HepG2 (cell line): Measurements from ENCODE around the gene MYO7B. TPM values are rescaled to one million over a fixed set of nuclear protein-coding genes. Genes with fewer than 3 reads are reported as not detected.

Experiments used
- ATAC-seq: fragments of 200-7000 bp; cut with Tn5 transposase; 3 replicates; pipeline ENCODE4 v1.9.1; 2020; ENCODE audit warnings: mild to moderate bottlenecking, moderate library complexity
- BruUV-seq: library from RNA; stranded (reverse); fragments of 400-500 nt; replicated peaks from 2 replicates; lab custom pipeline; 2021; lab: Mats Ljungman, UMichigan
- CTCF ChIA-PET: fragments of 300-600 bp; formaldehyde crosslinking; extraction: SDS; loops from one replicate; lab custom pipeline; 2021; ENCODE audit warnings: low total read pairs, inconsistent platforms, low intra/inter-chr PET ratio; lab: Yijun Ruan, JAX
- POLR2A ChIA-PET: fragments of 350-600 bp; sonication (Branson Sonifier 250); formaldehyde crosslinking; loops from one replicate; lab custom pipeline; 2020; ENCODE audit warnings: antibody characterized with exemption, inconsistent platforms; lab: Yijun Ruan, JAX
- DNase-seq: peaks from one replicate; pipeline ENCODE4 v3.0.0-alpha.2; 2015; ENCODE audit warnings: low spot score
- FAIRE-seq: peaks from 3 replicates; lab custom pipeline; 2011; peaks lifted over from hg19 to GRCh38; lab: Jason Lieb, UNC
- H2AFZ ChIP-seq: one replicate; pipeline ENCODE4 v1.6.1; 2011; ENCODE audit warnings: low read length, inconsistent platforms
- H3K27ac ChIP-seq: fragments of 300-600 bp; 3 replicates; pipeline ENCODE4 v1.8.0; 2011; ENCODE audit warnings: mixed run types, mild to moderate bottlenecking, mixed read lengths, low read length, inconsistent platforms; ENCODE audit not compliant: insufficient read depth; ENCODE audit errors: extremely low read length
- H3K27me3 ChIP-seq, 2 experiments: fragments of 200-600 bp in 1 of 2; 2 replicates in 1 of 2; 3 replicates in 1 of 2; pipeline versions ENCODE4 v1.6.0 to v1.8.0; 2011; ENCODE audit warnings: low read length in 2 of 2, mild to moderate bottlenecking in 2 of 2, moderate library complexity in 2 of 2, inconsistent platforms in 1 of 2; ENCODE audit not compliant: insufficient read depth in 2 of 2, control insufficient read depth in 1 of 2
- H3K36me3 ChIP-seq, 2 experiments: fragments of 200-600 bp in 1 of 2; replicated peaks in 1 of 2; 2 replicates in 1 of 2; 3 replicates in 1 of 2; pipeline versions ENCODE4 v1.5.1 to v1.8.0; 2011; ENCODE audit warnings: low read length in 2 of 2, inconsistent platforms in 1 of 2; ENCODE audit not compliant: insufficient read depth in 2 of 2, control insufficient read depth in 1 of 2
- H3K4me1 ChIP-seq: 2 replicates; pipeline ENCODE4 v1.5.1; 2012; ENCODE audit warnings: low read length, inconsistent platforms; ENCODE audit not compliant: insufficient read depth
- H3K4me2 ChIP-seq: 2 replicates; pipeline ENCODE4 v1.6.0; 2011; ENCODE audit warnings: low read depth, low read length, inconsistent platforms
- H3K4me3 ChIP-seq, 3 experiments: fragments of 200-600 bp in 1 of 3; sonication (generic), shearing (Covaris generic) in 1 of 3; replicated peaks in 1 of 3; 2 replicates each; pipeline ENCODE4 v1.5.1; 2011 to 2016; ENCODE audit warnings: low read length in 3 of 3, inconsistent platforms in 2 of 3, low read depth in 2 of 3, mild to moderate bottlenecking in 2 of 3, control low read depth in 1 of 3, mixed read lengths in 1 of 3; ENCODE audit not compliant: insufficient read depth in 1 of 3
- H3K79me2 ChIP-seq: one replicate; pipeline ENCODE4 v1.6.1; 2011; ENCODE audit warnings: low read length, inconsistent platforms; ENCODE audit not compliant: insufficient read depth
- H3K9ac ChIP-seq: 2 replicates; pipeline ENCODE4 v1.6.0; 2011; ENCODE audit warnings: mild to moderate bottlenecking, low read depth, low read length, inconsistent platforms; ENCODE audit not compliant: insufficient read depth
- H3K9me3 ChIP-seq: 2 replicates; pipeline ENCODE4 v1.5.1; 2012; ENCODE audit warnings: mild to moderate bottlenecking, low read length
- H4K20me1 ChIP-seq: 2 replicates; pipeline ENCODE4 v1.6.0; 2011; ENCODE audit warnings: inconsistent platforms, mild to moderate bottlenecking, low read length, moderate library complexity; ENCODE audit not compliant: insufficient read depth
- ATF7-NPFF ChIP-seq: sonication (generic); formaldehyde crosslinking; IDR thresholded peaks from 2 replicates; pipeline ENCODE4 v1.8.1; 2023; ENCODE audit warnings: mild to moderate bottlenecking, low read depth, missing genetic modification reagents, moderate library complexity
- CEBPB ChIP-seq: IDR thresholded peaks from 2 replicates; pipeline ENCODE4 v1.6.1; 2011; ENCODE audit warnings: low read depth, low read length, improper control_type of control experiment, borderline replicate concordance
- CEBPG ChIP-seq: IDR thresholded peaks from 2 replicates; pipeline ENCODE4 v1.6.1; 2016
- DR1 ChIP-seq: sonication (generic); formaldehyde crosslinking; IDR thresholded peaks from 2 replicates; pipeline ENCODE4 v1.8.0; 2021; ENCODE audit warnings: mild to moderate bottlenecking, missing genetic modification reagents, inconsistent platforms
- EP300 ChIP-seq, 3 experiments: sonication (generic) in 1 of 3; formaldehyde crosslinking in 1 of 3; IDR thresholded peaks; 2 replicates each; pipeline versions ENCODE4 v1.5.1 to v1.6.1; 2011 to 2020; ENCODE audit warnings: low read depth in 2 of 3, low read length in 2 of 3, borderline replicate concordance in 1 of 3, improper control_type of control experiment in 1 of 3, mild to moderate bottlenecking in 1 of 3, missing genetic modification reagents in 1 of 3, moderate library complexity in 1 of 3
- FOXP1 ChIP-seq, 2 experiments: fragments of 450-650 bp in 1 of 2; IDR thresholded peaks; 2 replicates each; pipeline ENCODE4 v1.6.1; 2017 to 2018; ENCODE audit warnings: antibody characterized with exemption in 1 of 2
- GATAD2A ChIP-seq: IDR thresholded peaks from 2 replicates; pipeline ENCODE4 v1.6.1; 2016
- KMT2B ChIP-seq: IDR thresholded peaks from 2 replicates; pipeline ENCODE4 v1.6.1; 2016; ENCODE audit warnings: missing genetic modification reagents, missing compliant biosample characterization
- MAF1 ChIP-seq: sonication (generic); formaldehyde crosslinking; IDR thresholded peaks from 2 replicates; pipeline ENCODE4 v1.5.0; 2020; ENCODE audit warnings: missing genetic modification reagents, borderline replicate concordance
- RCOR2 ChIP-seq: IDR thresholded peaks from 2 replicates; pipeline ENCODE4 v1.6.1; 2016; ENCODE audit warnings: missing biosample characterization, missing genetic modification reagents
- SIX1 ChIP-seq: sonication (generic); formaldehyde crosslinking; IDR thresholded peaks from 2 replicates; pipeline ENCODE4 v1.4.0; 2020; ENCODE audit warnings: missing genetic modification reagents, borderline replicate concordance
- SMC3 ChIP-seq: IDR thresholded peaks from 2 replicates; pipeline ENCODE4 v1.6.1; 2011; ENCODE audit warnings: low read length, improper control_type of control experiment
- ZFP36 ChIP-seq: fragments of 150-350 bp; IDR thresholded peaks from 2 replicates; pipeline ENCODE4 v1.6.1; 2018; ENCODE audit warnings: borderline replicate concordance, low read length, low read depth; ENCODE audit not compliant: partially characterized antibody
- ZNF205 ChIP-seq: IDR thresholded peaks from 2 replicates; pipeline ENCODE4 v1.6.1; 2018; ENCODE audit warnings: missing biosample characterization, missing genetic modification reagents
- ZNF530 ChIP-seq: sonication (generic); formaldehyde crosslinking; IDR thresholded peaks from 2 replicates; pipeline ENCODE4 v1.5.0; 2020; ENCODE audit warnings: low read depth, mild to moderate bottlenecking, missing genetic modification reagents
- WGBS: methylation state at CpG from one replicate; pipeline ENCODE4 v1.1.6; 2017; ENCODE audit warnings: low lambda C conversion rate; 5-methylcytosine and 5-hydroxymethylcytosine counted together
- in situ Hi-C: cut with HindIII; loops from 2 replicates; pipeline ENCODE4 v1.10.0; 2017; ENCODE audit warnings: low pct_unique_long_range_greater_than_20kb; ENCODE audit not compliant: extremely low pct_ligation_motif_present
- intact Hi-C: fragments of 100-400 bp; cut with micrococcal nuclease; formaldehyde crosslinking; loops from one replicate; pipeline ENCODE4 v1.10.0; 2022; ENCODE audit not compliant: unreplicated experiment
- polyA plus RNA-seq, 8 experiments: library from polyadenylated mRNA; depleted of rRNA in 3 of 8; stranded (reverse) in 7 of 8; unstranded in 1 of 8; fragments of >200 nt; fragmentation: Illumina TruSeq in 4 of 8; extraction: Trizol in 4 of 8; gene quantifications; 2 replicates each; pipeline versions ENCODE4 v1.2.1 to v1.2.3, GENCODE V29; 2011 to 2016; ENCODE audit warnings: low read depth in 4 of 8, missing spikeins in 1 of 8, mixed read lengths in 1 of 8; ENCODE audit not compliant: insufficient read depth in 1 of 8
- total RNA-seq, 5 experiments: library from RNA; depleted of rRNA; stranded (reverse); fragments of >200 nt; fragmentation: Illumina TruSeq; extraction: Trizol; gene quantifications; 2 replicates each; pipeline ENCODE4 v1.2.3, GENCODE V29; 2016; ENCODE audit warnings: low read depth in 1 of 5
- TF ChIP-seq, protein P1 (sequence below): sonication (generic); formaldehyde crosslinking; IDR thresholded peaks from 2 replicates; pipeline ENCODE4 v1.5.0; 2020; ENCODE audit warnings: missing genetic modification reagents
- TF ChIP-seq, protein P2 (sequence below): sonication (generic); formaldehyde crosslinking; IDR thresholded peaks from 2 replicates; pipeline ENCODE4 v1.4.0; 2020; ENCODE audit warnings: low read depth, mild to moderate bottlenecking, missing genetic modification reagents
- TF ChIP-seq, protein P3 (sequence below): IDR thresholded peaks from 2 replicates; pipeline ENCODE4 v1.6.1; 2016; ENCODE audit warnings: mild to moderate bottlenecking, missing biosample characterization, missing genetic modification reagents

Gene MYO7B
- total and polyA plus RNA-seq, 2 of the 13 experiments (the other 11 are each of a cell fraction or from before 2014, with no cell fraction given): not detected

DNA sequence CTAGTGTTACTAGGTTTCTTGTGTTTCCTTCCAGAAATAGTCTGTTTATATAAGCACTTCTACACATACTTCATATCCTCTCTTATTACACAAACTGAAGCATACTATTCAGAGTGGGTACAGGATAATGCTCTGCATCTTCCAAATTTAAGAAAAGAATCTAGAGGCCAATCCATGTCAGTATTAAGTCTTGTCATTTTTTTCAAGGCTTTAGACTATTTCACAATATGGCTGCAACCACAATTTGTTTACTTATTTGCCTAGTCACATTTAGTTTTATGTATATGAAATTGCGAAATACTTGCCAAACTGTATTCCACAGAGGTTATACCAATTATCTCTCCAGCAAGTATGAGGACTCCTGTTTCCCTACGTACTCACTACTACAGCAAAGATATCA lies 37.1 kb upstream of the MYO7B start (continued):
- peak; percentile 99 for TF ChIP-seq CEBPB
- peak; percentile 82 for TF ChIP-seq CEBPG (CRISPR knock-in tag)
- TF ChIP-seq GATAD2A (CRISPR knock-in tag): 0 out of 2 replicates have a peak, but pooled peaks have one; percentile 27
- no peak for TF ChIP-seq MAF1 (CRISPR knock-in tag)
- peak in 1 of 2 experiments; percentile 66; a peak in 1 of 4 replicates for TF ChIP-seq EP300 (IDR thresholded peaks at IDR 0.05; ENCODE audit: low read depth in 2 of 2, low read length in 2 of 2)
- TF ChIP-seq EP300 (CRISPR knock-in tag; IDR thresholded peaks at IDR 0.05; ENCODE audit: borderline replicate concordance): no peak
- TF ChIP-seq SMC3: peak; percentile 44; the same call in 1 of the 2 replicates
- TF ChIP-seq FOXP1 (IDR thresholded peaks at IDR 0.05): no peak
- peak; percentile 54; the same call in 1 of the 2 replicates for TF ChIP-seq FOXP1 (CRISPR knock-in tag; IDR thresholded peaks at IDR 0.05)
- TF ChIP-seq ATF7-NPFF (CRISPR knock-in tag): no peak
- no peak for TF ChIP-seq ZFP36

DNA sequence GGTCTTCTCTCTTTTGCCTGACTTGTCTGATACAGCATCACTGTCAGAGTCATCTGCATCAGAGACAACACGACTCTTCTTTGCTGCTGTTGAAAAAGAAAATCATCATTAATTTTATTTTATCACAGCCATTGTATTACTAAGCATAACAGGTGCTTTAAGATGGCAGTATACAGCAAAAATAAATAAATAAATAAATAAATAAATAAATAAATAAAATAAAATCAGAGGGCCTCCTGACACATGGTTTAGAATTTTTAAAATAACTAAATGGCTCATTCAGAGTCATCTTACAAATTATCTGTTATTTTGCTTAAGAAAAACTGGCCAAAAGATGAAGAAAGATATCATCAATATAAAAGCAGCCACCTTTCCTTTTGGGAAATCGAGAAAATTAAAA lies 32.0 kb upstream of the MYO7B start:
- POLR2A ChIA-PET: interaction anchor here (1.3 kb wide), 1 partner anchor 23 kb away, joined by 3 read pairs; no protein-coding TSS in a partner anchor
- H3K4me2 ChIP-seq: no peak overlapping the region
- no peak overlapping the region for H2AFZ ChIP-seq
- no peak overlapping the region for H3K27ac ChIP-seq
- peaks cover 12% of the 10 kb centered on the region for H4K20me1 ChIP-seq
- DNase-seq (no peak), ATAC-seq (no peak), FAIRE-seq (no peak)
- H3K9ac ChIP-seq: no peak overlapping the region
- CTCF ChIA-PET: no interaction called here
- H3K79me2 ChIP-seq: peaks cover 22% of the 10 kb centered on the region
- peaks cover 30 to 72% of the 10 kb centered on the region in 2 experiments for H3K36me3 ChIP-seq
- intact Hi-C loops (no loop called here), in situ Hi-C loops (no loop called here)
- WGBS: 98% methylated on average over 2 of the region's 2 CpGs
- no TSS peak for BruUV-seq
- no peak overlapping the region for H3K4me3 ChIP-seq
- peaks cover 13% of the 10 kb centered on the region for H3K4me1 ChIP-seq
- no peaks in the 10 kb centered on the region for H3K9me3 ChIP-seq
- H3K27me3 ChIP-seq: no peaks in the 10 kb centered on the region
- TF ChIP-seq KMT2B (CRISPR knock-in tag) (no peak), ZNF530 (CRISPR knock-in tag) (no peak), DR1 (no peak), SIX1 (no peak), ZNF205 (CRISPR knock-in tag) (no peak), RCOR2 (CRISPR knock-in tag) (no peak)
- TF ChIP-seq, protein P1, sequence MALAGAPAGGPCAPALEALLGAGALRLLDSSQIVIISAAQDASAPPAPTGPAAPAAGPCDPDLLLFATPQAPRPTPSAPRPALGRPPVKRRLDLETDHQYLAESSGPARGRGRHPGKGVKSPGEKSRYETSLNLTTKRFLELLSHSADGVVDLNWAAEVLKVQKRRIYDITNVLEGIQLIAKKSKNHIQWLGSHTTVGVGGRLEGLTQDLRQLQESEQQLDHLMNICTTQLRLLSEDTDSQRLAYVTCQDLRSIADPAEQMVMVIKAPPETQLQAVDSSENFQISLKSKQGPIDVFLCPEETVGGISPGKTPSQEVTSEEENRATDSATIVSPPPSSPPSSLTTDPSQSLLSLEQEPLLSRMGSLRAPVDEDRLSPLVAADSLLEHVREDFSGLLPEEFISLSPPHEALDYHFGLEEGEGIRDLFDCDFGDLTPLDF: no peak
- TF ChIP-seq, protein P2, sequence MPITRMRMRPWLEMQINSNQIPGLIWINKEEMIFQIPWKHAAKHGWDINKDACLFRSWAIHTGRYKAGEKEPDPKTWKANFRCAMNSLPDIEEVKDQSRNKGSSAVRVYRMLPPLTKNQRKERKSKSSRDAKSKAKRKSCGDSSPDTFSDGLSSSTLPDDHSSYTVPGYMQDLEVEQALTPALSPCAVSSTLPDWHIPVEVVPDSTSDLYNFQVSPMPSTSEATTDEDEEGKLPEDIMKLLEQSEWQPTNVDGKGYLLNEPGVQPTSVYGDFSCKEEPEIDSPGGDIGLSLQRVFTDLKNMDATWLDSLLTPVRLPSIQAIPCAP (CRISPR knock-in tag): no peak
- TF ChIP-seq, protein P3, sequence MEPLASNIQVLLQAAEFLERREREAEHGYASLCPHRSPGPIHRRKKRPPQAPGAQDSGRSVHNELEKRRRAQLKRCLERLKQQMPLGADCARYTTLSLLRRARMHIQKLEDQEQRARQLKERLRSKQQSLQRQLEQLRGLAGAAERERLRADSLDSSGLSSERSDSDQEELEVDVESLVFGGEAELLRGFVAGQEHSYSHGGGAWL (CRISPR knock-in tag): no peak
